Islet of Langerhans (tissue), 1 donor: ENCODE data around the gene SYTL2.
"Not testable (repeated sequence)": the region's sequence is repeated elsewhere in the genome, so short reads cannot be mapped to it uniquely, and the experiment has no call there.

Experiments
- FAIRE-seq: peaks from one replicate; lab custom pipeline; 2011; peaks lifted over from hg19 to GRCh38; lab: Jason Lieb, UNC

SYTL2 gene, protein sequence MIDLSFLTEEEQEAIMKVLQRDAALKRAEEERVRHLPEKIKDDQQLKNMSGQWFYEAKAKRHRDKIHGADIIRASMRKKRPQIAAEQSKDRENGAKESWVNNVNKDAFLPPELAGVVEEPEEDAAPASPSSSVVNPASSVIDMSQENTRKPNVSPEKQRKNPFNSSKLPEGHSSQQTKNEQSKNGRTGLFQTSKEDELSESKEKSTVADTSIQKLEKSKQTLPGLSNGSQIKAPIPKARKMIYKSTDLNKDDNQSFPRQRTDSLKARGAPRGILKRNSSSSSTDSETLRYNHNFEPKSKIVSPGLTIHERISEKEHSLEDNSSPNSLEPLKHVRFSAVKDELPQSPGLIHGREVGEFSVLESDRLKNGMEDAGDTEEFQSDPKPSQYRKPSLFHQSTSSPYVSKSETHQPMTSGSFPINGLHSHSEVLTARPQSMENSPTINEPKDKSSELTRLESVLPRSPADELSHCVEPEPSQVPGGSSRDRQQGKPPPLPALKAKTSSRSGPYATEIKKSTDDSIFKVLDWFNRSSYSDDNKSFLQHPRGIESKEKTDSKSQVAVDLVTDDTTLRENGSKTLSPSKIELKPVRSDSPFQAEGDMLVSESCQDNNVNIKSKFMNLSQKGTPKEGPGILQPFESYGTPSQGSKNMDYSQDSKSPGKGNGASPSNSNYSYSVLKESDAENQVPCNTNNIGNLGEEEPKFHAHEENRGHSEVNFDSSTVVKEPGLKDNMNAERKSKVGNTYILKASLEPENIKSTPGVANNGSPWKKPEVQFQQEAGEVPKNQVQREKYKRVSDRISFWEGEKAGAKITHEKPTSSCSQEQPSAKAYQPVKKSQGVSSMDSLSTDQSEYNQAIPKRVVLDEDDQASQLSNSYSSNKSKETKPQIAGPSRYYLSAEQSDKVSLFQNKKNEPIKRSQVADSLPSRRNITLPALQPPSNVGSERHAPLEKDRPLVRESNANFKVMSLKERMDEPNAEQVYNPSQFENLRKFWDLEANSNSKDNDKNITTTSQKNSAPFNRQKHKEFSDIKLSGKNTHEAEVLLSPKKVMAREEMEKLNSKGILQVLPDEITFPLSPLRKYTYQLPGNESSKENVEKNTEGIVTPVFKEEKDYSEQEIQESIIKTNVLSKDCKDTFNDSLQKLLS (N-terminal part only)

DNA sequence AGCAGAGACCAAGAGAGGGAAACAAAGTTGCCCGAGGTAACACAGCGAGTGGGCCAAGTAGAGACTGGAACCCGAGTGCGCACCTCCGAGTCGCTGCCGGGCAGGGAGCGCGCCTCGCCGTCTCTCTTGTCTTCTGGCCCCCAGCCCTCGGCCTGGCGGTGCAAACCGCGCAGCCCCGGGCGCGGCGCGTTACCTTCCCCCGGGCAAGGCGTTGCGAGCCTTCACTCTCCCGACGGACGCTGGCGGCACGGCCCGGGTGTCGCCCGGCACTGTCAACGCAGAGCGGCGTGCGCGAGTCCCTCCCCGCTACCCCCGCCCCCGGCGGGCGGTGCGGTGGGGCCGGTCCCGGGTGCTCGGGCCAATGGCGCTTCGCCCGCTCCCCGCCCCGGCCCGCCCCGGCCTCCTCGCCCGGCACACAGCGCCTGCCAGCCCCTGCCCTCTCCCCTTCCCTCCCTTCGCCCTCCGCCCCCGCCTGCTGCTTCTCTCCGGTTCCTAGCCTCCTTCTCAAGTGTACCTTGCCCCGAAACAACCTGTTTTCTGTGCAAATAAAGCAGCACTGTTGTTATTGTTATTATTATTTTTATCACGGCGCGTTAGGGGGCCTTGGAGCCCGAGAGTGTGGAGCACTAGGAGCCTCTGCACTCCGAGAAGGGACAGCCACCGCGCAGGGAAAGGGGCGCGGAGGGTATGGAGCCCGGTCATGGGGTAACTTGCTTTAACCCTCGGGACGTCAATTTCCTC lies at the start of gene SYTL2:
SYTL2 (minus strand) TSS at position 271 of the 741 bp plus-strand sequence. CDS start 53,416 bp downstream, outside the sequence.
- no peak for FAIRE-seq

DNA sequence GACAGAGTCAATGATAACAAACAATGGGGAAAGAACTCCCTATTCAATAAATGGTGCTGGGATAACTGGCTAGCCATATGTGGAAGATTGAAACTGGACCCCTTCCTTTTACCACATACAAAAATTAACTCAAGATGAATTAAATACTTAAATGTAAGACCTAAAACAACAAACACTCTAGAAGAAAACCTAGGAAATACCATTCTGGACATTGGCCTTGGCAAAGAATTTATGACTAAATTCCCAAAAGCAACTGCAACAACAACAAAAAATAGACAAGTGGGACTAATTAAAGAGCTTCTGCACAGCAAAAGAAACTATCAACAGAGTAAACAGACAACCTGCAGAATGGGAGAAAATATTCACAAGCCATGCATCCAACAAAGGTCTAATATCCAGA lies 48.6 kb upstream of the SYTL2 start:
- FAIRE-seq: not testable (repeated sequence)

DNA sequence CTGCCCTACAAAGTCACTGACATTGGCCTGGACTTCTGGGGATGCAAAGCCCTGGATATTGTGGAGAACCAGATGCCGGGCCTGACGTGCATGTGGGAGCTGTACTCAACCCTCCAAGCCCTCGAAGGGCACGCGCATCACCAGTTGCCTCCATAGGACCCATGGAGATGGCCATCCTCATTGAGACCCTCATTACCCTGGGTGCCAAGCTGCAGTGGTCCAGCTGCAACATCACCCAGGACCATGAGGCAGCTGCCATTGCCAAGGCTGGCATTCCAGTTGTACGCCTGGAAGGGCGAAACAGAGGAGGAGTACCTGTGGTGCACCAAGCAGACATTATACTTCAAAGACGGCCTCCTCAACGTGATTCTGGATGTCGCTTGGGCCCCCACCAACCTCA lies 46.2 kb upstream of the SYTL2 start:
- no peak for FAIRE-seq

DNA sequence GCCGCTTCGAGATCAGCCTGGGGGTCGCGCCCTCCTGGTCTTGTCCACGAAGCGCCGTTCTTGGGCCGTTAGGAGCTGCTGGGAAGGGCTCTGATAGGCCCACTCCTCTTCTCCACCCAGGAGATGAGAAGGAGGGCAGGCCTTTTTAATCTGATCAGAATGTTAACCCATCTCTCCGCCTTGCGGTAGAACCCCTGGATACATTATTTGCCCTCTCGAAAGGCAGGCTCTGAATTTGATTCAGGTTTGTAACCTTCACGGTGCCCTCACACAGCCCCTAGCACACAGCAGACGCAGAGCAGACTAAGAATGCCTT lies 44.4 kb upstream of the SYTL2 start, which contains the start of gene CCDC83:
CCDC83 (plus strand) TSS at position 43 of the 316 bp plus-strand sequence. CDS start 9,741 bp downstream, outside the sequence.
- FAIRE-seq: no peak

DNA sequence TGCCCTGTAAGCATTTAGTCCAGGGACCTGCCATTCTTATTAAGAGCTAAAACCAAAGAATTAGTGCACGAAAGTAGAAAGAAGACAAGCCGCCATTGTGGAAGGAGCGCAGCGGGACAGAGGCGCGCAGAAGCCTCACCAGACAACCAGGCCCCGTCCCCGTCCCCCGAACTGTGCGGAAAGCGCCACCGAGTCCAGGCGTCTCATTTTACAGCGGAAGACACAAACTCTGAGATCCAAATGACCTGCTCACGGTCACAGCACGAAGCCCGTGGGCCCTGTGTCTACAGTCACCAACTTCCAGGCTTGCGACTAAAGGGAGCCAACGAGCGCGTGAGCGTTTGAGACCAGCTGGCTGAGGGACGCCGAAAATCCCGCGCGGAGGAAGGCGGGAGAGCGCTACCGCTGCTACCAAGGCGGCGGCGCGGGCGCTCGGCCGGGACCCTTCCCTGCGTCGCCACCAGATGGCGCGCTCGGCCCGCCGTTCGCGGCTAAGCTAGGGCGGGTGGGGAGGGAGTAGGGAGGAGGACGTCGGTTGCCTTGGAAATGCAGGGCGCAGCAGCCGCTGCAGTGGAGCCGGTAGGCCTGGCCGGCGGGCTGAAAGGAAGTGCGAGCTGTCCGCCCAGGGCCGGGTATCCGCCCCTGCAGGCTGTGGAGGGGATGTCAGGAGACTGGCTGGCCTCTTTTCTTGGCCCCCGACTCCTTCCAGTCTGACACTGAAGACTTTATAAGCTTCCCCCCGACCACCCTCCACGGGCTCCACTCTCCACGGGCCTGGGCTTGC lies 43.8 kb upstream of the SYTL2 start:
- no peak for FAIRE-seq

DNA sequence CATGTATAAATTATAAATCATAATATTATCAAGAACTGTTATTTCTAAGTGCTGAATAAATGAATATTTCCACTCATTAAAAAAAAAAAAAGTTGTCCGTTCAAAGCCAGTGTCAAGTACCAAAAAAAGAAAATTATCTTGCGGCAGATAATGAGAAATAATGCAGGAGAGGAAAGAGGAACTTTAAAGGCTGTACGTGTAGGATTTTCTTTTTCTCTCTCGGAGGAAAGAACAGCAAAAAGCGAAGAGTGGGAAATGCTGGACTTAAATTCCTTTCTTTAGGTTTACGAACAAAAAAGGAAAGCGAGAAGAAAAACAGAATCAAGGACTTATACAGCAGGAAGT lies 43.2 kb upstream of the SYTL2 start:
- FAIRE-seq: no peak

DNA sequence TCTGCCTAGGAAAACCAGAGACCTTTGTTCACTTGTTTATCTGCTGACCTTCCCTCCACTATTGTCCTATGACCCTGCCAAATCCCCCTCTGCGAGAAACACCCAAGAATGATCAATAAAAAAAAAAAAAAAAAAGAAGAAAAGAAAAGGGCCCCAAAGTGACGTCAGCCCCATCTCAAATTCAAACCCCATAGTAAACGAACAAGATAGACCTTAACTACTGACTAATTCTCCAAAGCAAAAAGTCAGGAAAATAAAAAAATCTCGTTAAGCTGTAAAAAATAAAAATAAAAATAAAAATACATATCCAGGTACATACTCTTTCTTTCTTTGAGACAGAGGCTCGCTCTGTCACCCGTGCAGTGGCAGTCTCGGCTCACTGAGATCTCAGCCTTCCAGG lies 42.6 kb upstream of the SYTL2 start:
- not testable (repeated sequence) for FAIRE-seq

DNA sequence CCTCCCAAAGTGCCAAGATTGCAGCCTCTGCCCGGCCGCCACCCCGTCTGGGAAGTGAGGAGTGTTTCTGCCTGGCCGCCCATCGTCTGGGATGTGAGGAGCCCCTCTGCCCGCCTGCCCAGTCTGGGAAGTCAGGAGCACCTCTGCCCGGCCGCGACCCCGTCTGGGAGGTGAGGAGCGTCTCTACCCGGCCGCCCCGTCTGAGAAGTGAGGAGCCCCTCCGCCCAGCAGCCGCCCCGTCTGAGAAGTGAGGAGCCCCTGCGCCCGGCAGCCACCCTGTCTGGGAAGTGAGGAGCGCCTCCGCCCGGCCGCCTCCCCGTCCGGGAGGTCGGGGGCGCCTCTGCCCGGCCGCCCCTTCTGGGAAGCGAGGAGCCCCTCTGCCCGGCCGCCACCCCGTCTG lies 41.8 kb upstream of the SYTL2 start:
- FAIRE-seq: not testable (repeated sequence)

DNA sequence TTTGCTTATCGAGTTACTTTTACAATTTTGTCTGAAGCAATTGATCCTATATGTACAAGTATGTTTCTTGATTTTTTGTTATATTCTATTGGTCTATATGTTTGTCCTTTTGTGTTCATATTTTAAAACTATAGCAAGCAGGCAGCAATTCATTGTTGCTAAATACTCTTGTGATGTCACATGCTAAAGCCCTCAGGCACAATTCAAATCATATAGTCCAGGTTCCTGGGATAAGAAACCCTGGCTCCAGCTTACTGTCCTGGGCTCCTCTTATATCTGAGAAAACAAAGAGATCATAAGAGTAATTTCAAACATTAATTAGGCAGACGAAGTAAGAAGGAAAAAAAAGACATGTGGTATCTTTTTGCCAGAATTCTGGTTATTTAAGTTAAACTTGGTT lies 37.6 kb upstream of the SYTL2 start:
- FAIRE-seq: no peak

DNA sequence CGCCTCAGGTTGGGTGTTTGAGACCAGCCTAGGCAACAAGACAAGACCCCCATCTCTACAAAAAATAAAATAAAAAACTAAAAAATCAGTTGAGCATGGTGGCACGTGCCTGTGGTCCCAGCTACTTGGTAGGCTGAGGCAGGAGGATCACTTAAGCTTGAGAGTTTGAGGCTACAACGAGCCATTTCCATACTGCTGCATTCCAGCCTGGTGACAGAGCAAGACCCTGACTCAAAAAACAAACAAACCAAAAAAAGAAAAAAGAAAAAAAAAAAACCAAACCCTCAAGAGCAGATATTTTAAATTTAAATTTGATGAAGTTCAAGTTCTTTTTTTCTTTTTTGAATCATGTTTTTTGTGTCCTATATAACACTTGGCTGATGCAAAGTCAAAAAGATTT lies 37.1 kb upstream of the SYTL2 start:
- FAIRE-seq: no peak

DNA sequence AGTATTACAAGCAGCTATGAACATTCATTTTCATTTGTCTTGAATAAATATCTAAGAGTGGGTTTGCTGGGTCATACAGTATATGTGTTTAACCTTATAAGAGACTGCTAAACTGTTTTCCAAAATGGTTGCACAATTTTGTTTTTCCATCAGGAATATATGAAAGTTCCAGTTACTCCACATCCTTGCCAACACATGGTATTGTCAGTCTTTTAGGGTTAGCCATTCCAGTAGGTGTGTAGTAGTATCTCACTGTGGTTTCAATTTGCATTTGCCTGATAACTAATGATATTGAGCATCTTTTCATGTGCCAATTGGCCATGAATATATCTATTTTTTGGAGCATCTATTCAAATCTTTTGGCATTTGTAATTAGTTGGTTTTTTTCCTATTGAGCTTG lies 36.5 kb upstream of the SYTL2 start:
- no peak for FAIRE-seq

DNA sequence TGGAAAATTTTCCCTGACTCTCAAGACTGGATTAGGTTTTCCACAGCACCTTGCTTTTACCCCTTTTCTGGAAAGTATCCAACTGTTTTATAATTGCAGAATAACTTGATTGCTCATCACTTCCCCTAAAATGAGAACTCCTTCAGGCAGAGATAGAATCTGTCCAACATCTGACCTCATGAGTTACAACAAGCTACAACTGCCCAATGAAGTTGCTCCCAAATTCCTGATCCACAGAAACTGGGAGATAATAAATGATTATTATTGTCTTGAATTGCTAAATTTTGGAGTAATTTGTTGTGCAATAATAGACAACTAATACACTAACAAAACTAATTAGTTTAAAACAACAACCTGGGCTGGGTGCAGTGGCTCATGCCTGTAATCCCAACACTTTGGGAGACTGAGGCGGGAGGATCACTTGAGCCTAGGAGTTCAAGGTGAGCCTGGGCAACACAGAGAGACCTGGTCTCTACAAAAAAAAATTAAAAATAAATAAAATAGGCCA lies 34.2 kb upstream of the SYTL2 start:
- no peak for FAIRE-seq

DNA sequence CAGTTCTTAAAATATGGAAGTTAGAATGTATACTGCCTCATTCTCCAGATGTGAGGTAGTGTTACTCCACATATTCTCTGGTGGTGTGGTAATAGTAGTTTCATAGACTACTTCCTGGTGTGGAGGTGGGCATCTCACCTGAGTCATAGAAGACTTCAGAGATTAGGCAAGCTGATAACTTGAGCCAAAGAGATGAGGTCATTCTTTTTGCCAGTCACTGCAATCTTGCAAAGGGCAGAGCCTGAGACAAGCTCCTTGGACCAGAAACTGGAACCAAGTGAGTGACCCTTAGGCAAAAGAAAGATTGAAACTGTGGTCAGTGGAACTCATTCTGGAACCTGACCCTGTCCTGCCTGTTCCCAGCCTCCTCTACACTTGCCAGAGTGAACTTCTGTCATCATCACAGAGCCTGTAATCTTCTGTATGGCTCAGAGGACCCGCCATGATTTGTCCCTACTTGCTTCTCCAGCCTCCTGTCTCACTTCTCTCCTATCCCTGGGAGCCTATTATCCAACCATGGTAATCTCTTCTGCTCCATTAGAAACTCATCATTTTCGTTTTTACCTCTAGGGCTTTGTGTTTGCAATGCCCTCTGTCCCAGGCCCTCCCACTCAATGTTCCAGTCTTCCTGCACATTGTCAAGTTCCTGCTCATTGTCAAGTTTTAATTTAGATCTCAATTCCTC lies 33.6 kb upstream of the SYTL2 start:
- FAIRE-seq: no peak

DNA sequence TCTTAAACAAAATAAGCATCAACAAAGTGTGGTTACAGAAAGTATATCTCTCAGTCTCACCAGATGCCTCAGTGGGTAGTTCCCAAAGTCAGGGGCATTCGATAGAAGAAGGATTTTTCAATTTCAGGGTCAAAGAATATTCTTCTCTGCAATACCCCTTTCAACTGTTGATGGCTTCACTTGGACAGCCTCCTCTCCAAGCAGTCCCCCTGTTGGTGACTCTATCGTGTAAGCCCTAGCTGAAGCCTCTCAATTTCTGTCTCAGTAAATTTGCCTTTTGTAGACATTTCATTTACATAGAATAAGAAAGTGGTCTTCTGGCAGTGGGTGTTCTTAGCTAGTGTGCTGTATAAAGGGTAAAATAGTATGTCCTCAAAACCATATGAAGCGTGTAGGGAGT lies 33.0 kb upstream of the SYTL2 start:
- no peak for FAIRE-seq

DNA sequence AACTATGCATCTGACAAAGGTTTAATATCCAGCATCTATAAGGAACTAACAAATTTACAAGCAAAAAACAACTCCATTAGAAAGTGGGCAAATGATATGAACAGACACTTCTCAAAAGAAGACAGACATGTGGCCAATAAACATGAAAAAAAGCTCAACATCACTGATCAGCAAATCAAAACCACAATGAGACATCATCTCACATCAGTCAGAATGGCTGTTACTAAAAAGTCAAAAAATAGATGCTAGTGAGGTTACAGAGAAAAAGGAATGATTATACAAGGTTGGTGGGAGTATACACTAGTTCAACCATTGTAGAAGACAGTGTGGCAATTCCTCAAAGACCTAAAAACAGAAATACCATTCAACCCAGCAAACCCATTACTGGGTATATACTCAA lies 30.0 kb upstream of the SYTL2 start:
- FAIRE-seq: not testable (repeated sequence)

DNA sequence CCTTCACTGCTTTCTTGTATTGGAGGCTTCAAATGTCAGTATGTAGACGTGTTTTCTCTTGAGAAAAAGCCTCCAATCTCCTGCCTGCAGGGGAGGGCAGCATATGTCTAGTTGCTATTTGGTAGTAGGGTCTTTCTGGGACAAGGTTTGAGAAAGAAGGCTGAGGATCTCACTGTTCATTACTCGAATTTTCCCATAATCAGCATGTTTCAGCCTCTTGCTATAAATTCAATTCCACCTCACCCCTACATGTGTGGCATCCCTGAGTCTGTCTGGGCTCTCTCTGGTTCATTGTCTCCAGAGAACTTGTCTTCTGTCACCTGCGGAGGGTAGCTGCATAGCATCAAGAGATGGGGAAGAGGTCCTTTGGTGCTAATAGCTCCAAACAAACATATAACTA lies 24.8 kb upstream of the SYTL2 start:
- FAIRE-seq: no peak

DNA sequence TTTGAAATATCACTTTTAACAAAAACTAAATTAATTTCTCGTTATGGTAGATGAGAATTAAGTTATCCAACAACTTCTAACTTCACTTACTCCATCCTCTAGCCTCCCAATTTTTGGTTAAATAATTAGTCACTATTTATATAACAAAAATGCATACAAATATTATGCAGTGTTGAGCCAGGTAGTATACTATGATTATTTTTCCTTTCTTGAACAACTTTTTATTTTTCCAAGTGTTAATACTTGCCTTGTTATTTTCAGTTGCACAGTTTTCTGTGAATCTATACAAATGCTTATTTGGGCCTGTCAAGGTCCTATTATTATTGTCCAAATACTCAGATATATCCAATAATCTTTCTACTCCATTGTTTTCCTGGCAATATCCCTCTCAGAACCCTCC lies 24.3 kb upstream of the SYTL2 start:
- no peak for FAIRE-seq

DNA sequence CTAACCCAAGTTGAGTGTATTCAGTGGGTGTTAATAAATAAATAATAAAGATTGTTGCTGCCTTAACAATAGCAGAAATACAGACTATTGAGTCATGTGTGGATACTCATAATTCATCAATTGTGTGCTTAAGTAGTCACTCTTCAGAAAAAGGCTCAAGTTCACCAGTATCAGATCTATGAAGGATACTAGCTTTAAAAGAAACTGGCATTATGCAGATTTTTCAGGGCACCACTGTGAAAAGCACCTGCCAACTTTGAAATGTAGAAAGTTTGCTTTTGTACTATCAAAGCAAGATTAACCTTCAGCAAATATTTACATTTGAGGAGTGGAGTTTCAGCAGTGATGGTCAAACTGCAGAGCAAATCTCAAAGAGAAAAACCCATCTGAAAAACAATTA lies 20.1 kb upstream of the SYTL2 start:
- no peak for FAIRE-seq

DNA sequence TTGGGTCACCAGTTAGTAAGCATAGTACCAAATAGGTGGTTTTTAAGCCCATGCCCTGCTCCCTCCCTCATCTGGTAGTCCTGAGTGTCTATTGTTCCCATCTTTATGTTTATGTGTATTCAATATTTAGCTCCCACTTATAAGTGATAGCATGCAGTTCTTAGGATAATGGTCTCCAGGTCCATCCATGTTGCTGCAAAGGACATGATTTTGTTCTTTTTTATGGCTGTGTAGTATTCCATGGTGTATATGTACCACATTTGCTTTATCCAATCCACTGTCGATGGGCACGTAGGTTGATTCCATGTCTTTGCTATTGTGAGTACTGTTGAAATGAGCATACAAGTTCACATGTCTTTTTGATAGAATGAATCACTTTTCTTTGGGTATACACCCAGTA lies 18.2 kb upstream of the SYTL2 start:
- no peak for FAIRE-seq

DNA sequence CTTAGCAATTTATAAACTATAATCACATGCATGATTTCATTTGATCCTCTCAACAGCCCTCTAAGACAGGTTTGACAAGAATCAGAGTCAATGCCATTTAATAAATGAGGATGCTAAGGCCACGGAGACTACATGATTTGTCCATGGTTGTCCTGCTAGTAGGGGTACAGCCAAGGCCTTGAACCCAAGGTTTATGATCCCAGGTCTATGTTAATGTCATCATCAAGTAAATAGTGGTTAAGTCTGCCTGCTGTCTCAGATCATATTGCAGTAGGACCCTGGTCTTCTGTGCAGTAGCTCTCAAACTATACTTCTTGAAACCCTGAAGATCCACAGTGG lies 17.7 kb upstream of the SYTL2 start:
- no peak for FAIRE-seq
